Spleen (tissue), 11 donors: ENCODE data around the gene SPACA6. TPM values are rescaled to one million over a fixed set of nuclear protein-coding genes. Genes with fewer than 3 reads are reported as not detected.

ENCODE experiments used
- DNase-seq: peaks from one replicate; pipeline ENCODE4 v3.0.0-alpha.2; 2020
- H3K27ac ChIP-seq, 8 donors: fragments of 200-600 bp; sonication (generic) in 7 of 8; 1 replicate in 4 of 8; 2 replicates in 4 of 8; pipeline versions ENCODE4 v1.5.0 to v1.8.0; 2016 to 2021; ENCODE audit warnings: inconsistent platforms in 4 of 8, mild to moderate bottlenecking in 4 of 8, moderate library complexity in 1 of 8
- H3K27me3 ChIP-seq, 7 donors: fragments of 200-600 bp; sonication (generic) in 6 of 7; replicated peaks in 1 of 7; 1 replicate in 4 of 7; 2 replicates in 3 of 7; pipeline versions ENCODE4 v1.5.0 to v1.8.0; 2016 to 2021; ENCODE audit warnings: inconsistent platforms in 3 of 7, mild to moderate bottlenecking in 1 of 7
- H3K36me3 ChIP-seq, 6 donors: fragments of 200-600 bp; sonication (generic) in 5 of 6; 1 replicate in 4 of 6; 2 replicates in 2 of 6; pipeline versions ENCODE4 v1.5.0 to v1.8.0; 2016 to 2021; ENCODE audit warnings: inconsistent platforms in 2 of 6
- H3K4me1 ChIP-seq, 6 donors: fragments of 200-600 bp; sonication (generic) in 5 of 6; 1 replicate in 3 of 6; 2 replicates in 3 of 6; pipeline versions ENCODE4 v1.5.0 to v1.8.0; 2016 to 2021; ENCODE audit warnings: inconsistent platforms in 3 of 6
- H3K4me3 ChIP-seq, 8 donors: fragments of 200-600 bp; sonication (generic) in 7 of 8; 1 replicate in 4 of 8; 2 replicates in 4 of 8; pipeline versions ENCODE4 v1.5.0 to v1.8.0; 2016 to 2021; ENCODE audit warnings: inconsistent platforms in 4 of 8, mild to moderate bottlenecking in 4 of 8, moderate library complexity in 2 of 8
- H3K9me3 ChIP-seq, 8 donors: fragments of 200-600 bp; sonication (generic) in 7 of 8; 1 replicate in 4 of 8; 2 replicates in 4 of 8; pipeline versions ENCODE4 v1.5.0 to v1.8.0; 2016 to 2021; ENCODE audit warnings: inconsistent platforms in 4 of 8
- POLR2A ChIP-seq, 3 donors: fragments of 450-650 bp; IDR thresholded peaks; one replicate each; pipeline ENCODE4 v1.5.1; 2017; ENCODE audit warnings: antibody characterized with exemption in 3 of 3, mild to moderate bottlenecking in 1 of 3
- POLR2AphosphoS5 ChIP-seq, 3 donors: sonication (generic); formaldehyde crosslinking; IDR thresholded peaks; one replicate each; pipeline ENCODE4 v1.5.1; 2017; ENCODE audit warnings: antibody characterized with exemption in 3 of 3
- WGBS, 5 donors: extraction: QIAGEN DNeasy Blood & Tissue Kit in 3 of 5; methylation state at CpG; one replicate each; pipeline versions ENCODE4 v1.1.5 to v1.1.7; 2013 to 2018; 5-methylcytosine and 5-hydroxymethylcytosine counted together
- intact Hi-C: fragments of 100-400 bp; cut with DNase I; formaldehyde crosslinking; loops from one replicate; pipeline ENCODE4 v1.15.0; 2023; ENCODE audit warnings: low total_unique reads
- polyA plus RNA-seq, 3 donors: library from polyadenylated mRNA; stranded (reverse); fragments of 200-250 nt; gene quantifications; one replicate each; pipeline ENCODE4 v1.2.1, GENCODE V29; 2013
- total RNA-seq, 7 donors: library from RNA; depleted of rRNA in 3 of 7; stranded (reverse); fragments of >200 nt in 3 of 7; fragmentation: NEBNext Ultra II Directional in 4 of 7; extraction: Animal tissue kit (Norgen Biotek cat#: 25700) in 4 of 7; gene quantifications; one replicate each; pipeline versions ENCODE4 v1.1.0 to v1.2.1, GENCODE V29; 2016 to 2021
- TF ChIP-seq, protein P1 (sequence below), 11 experiments: fragments of 200-600 bp in 7 of 11; fragments of 450-650 bp in 4 of 11; sonication (generic) in 4 of 11; IDR thresholded peaks in 8 of 11; conservative IDR thresholded peaks in 3 of 11; 1 replicate in 7 of 11; 2 replicates in 4 of 11; pipeline versions ENCODE4 v1.4.0 to v1.8.0; 2016 to 2021; ENCODE audit warnings: antibody characterized with exemption in 11 of 11, inconsistent platforms in 4 of 11, mild to moderate bottlenecking in 1 of 11
- donor health status: healthy with polysubstance abuse.
- donor health status: DM: no; HTN: no; CAD: no; lungs with moderate emphysema.
- donor health status: DM: no; HTN: no; CAD: no.
- donor health status: Bipolar disorder and iron deficiency.
- donor health status: healthy.
- donor health status: DM: no; HTN: no; CAD: no.
- donor health status: DM: yes; HTN: yes; CAD: no.

SPACA6 gene
- total and polyA plus RNA-seq, 10 donors, result 9.6 to 44.2 (median 20.2) TPM

DNA sequence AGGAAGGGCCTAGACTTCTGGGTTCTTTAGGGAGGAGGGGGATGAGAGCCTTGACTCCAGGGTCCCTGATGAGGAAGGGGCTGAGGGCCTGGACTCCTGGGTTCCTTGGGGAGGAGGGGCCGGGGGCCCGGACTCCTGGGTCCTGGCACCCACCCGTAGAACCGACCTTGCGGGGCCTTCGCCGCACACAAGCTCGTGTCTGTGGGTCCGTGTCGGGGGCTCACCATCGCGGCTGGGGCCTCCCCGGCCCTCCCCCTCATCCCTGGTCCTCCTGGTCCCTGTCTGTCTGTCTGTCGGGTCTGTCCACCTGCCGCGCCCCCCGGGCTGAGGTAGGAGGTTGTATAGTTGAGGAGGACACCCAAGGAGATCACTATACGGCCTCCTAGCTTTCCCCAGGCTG lies 662 bp upstream of the SPACA6 start:
- WGBS, 5 donors, result 73 to 88% (median 75%) methylated on average over 14 to 18 of the region's 18 CpGs
- intact Hi-C loops, result no loop called here
- peaks cover 3 to 78% (median 41%) of the 10 kb centered on the region in 6 donors for H3K4me1 ChIP-seq
- no peaks in the 10 kb centered on the region for H3K9me3 ChIP-seq
- H3K4me3 ChIP-seq, result peak overlapping the region in 4 of 8 donors; percentile 64 to 84 (median 72)
- peaks cover 0 to 52% (median 20%) of the 10 kb centered on the region in 7 donors for H3K27me3 ChIP-seq
- peak overlapping the region in 5 of 8 donors; percentile 8 to 93 (median 87) for H3K27ac ChIP-seq
- H3K36me3 ChIP-seq, result peaks cover 0 to 41% (median 0%) of the 10 kb centered on the region in 6 donors
- DNase-seq, result no peak
- no peak for TF ChIP-seq POLR2A (IDR thresholded peaks at IDR 0.05)
- no peak for TF ChIP-seq POLR2AphosphoS5 (IDR thresholded peaks at IDR 0.05)
- TF ChIP-seq, protein P1, sequence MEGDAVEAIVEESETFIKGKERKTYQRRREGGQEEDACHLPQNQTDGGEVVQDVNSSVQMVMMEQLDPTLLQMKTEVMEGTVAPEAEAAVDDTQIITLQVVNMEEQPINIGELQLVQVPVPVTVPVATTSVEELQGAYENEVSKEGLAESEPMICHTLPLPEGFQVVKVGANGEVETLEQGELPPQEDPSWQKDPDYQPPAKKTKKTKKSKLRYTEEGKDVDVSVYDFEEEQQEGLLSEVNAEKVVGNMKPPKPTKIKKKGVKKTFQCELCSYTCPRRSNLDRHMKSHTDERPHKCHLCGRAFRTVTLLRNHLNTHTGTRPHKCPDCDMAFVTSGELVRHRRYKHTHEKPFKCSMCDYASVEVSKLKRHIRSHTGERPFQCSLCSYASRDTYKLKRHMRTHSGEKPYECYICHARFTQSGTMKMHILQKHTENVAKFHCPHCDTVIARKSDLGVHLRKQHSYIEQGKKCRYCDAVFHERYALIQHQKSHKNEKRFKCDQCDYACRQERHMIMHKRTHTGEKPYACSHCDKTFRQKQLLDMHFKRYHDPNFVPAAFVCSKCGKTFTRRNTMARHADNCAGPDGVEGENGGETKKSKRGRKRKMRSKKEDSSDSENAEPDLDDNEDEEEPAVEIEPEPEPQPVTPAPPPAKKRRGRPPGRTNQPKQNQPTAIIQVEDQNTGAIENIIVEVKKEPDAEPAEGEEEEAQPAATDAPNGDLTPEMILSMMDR (IDR thresholded peaks at IDR 0.05 in 8 of 11, conservative IDR thresholded peaks at IDR 0.05 in 3 of 11), result no peak

DNA sequence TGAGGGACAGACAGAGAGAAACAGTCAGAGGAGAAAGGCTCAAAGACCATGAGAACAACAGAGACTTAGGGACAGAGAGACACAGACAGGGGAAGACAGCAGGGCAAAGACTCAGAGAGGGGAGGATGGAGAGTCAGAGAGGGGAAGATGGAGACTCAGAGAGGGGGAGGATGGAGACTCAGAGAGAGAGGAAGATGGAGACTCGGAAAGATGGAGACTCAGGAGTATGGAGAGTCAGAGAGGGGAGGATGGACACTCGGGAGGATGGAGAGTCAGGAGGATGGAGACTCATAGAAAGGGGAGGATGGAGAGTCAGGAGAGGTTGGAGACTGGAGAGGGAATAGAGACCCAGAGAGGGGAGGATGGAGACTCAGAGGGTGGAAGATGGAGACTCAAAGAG lies 689 bp downstream of the SPACA6 start:
- H3K4me1 ChIP-seq, result peaks cover 3 to 64% (median 35%) of the 10 kb centered on the region in 6 donors
- peaks cover 0 to 54% (median 1%) of the 10 kb centered on the region in 6 donors for H3K36me3 ChIP-seq
- intact Hi-C loops, result no loop called here
- no peak for DNase-seq
- WGBS, 5 donors, result 38 to 76% (median 49%) methylated on average over 2 of the region's 2 CpGs
- H3K27me3 ChIP-seq, result peaks cover 0 to 39% (median 13%) of the 10 kb centered on the region in 7 donors
- no peaks in the 10 kb centered on the region for H3K9me3 ChIP-seq
- H3K27ac ChIP-seq, result peak overlapping the region in 2 of 8 donors; percentile 17 to 93
- no peak overlapping the region for H3K4me3 ChIP-seq
- no peak for TF ChIP-seq POLR2AphosphoS5 (IDR thresholded peaks at IDR 0.05)
- TF ChIP-seq POLR2A (IDR thresholded peaks at IDR 0.05), result no peak
- TF ChIP-seq, protein P1 (IDR thresholded peaks at IDR 0.05 in 8 of 11, conservative IDR thresholded peaks at IDR 0.05 in 3 of 11), result no peak

DNA sequence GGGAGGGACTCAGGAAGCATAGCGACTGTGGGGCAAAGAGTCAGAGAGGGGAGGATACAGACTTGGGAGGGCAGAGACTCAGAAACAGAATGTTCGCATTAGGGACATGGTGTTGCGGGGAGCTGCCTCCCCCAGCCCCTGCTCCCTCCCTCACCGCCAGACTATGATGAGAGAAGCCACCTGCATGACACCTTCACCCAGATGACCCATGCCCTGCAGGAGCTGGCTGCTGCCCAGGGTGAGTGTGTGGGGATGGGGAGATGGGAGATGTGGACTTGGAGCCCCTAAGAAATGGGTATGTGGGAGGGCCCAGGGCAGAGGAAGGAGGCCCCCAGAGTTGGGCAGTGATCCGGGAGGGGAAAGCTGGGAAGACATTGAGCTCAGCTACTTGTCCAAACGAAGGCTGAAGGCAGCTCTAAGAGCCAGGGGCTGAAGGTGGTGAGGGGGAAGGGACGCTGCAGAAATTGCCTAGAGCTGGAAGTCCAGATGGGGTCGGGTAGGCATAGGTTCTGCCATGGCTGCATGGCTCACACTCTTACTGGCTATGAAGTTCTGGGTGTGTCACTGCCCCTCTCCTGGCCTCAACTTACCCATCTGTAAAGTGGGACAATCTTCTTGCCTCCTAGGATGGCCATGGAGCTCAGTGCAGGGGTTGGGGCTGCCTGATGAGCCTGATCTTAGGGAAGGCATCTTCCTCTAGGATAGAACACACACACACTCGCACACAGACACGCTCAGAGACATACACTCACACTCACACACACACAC lies 1.4 kb downstream of the SPACA6 start:
- Histone ChIP-seq H3K9me3 (no peaks in the 10 kb centered on the region), H3K27ac (peak overlapping the region in 2 of 8 donors; percentile 27 to 93), H3K27me3 (peaks cover 0 to 32% (median 8%) of the 10 kb centered on the region in 7 donors), H3K4me3 (no peak overlapping the region), H3K4me1 (peaks cover 3 to 58% (median 29%) of the 10 kb centered on the region in 6 donors), H3K36me3 (peaks cover 0 to 58% (median 1%) of the 10 kb centered on the region in 6 donors)
- no peak for DNase-seq
- WGBS, 5 donors, result 69 to 88% (median 82%) methylated on average over 10 of the region's 10 CpGs
- intact Hi-C loops, result no loop called here
- TF ChIP-seq POLR2AphosphoS5 (IDR thresholded peaks at IDR 0.05) (peak in 1 of 3 donors; percentile 53), POLR2A (IDR thresholded peaks at IDR 0.05) (no peak)
- TF ChIP-seq, protein P1 (IDR thresholded peaks at IDR 0.05 in 8 of 11, conservative IDR thresholded peaks at IDR 0.05 in 3 of 11), result no peak

DNA sequence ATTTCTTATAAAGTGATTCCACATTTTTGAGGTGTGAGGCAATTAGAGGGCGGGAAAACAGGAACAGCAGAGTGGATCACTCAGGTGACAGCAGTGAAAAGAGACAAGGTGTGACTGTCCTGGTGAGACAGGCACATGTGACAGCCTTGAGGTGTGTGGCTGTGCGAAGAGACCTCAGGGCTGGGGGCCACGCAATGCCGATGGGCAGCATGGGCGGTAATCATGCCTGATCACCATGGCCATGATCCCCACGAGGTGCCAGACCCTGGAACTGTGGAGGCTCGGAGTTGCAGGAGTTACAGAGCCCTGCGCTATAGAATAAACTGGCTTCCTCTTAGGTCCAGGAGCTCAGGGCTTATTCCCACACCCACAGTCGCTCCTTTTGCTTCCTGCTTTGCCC lies 2.0 kb downstream of the SPACA6 start:
- peaks cover 0 to 64% (median 1%) of the 10 kb centered on the region in 6 donors for H3K36me3 ChIP-seq
- TF ChIP-seq POLR2AphosphoS5 (IDR thresholded peaks at IDR 0.05), result no peak
- no peak for TF ChIP-seq POLR2A (IDR thresholded peaks at IDR 0.05)
- TF ChIP-seq, protein P1 (IDR thresholded peaks at IDR 0.05 in 8 of 11, conservative IDR thresholded peaks at IDR 0.05 in 3 of 11), result no peak
- DNase-seq, result no peak
- no peak overlapping the region for H3K4me3 ChIP-seq
- H3K27ac ChIP-seq, result peak overlapping the region in 2 of 8 donors; percentile 27 to 93
- peaks cover 0 to 26% (median 5%) of the 10 kb centered on the region in 7 donors for H3K27me3 ChIP-seq
- 79 to 94% (median 88%) methylated on average over 9 of the region's 9 CpGs for WGBS, 5 donors
- intact Hi-C loops, result no loop called here
- peaks cover 3 to 52% (median 24%) of the 10 kb centered on the region in 6 donors for H3K4me1 ChIP-seq
- H3K9me3 ChIP-seq, result no peaks in the 10 kb centered on the region
